K562 (cell line): ENCODE data around the gene DOK3. TPM values are rescaled to one million over a fixed set of nuclear protein-coding genes. Genes with fewer than 3 reads are reported as not detected.

Source experiments
- ATAC-seq: fragments of 200-7000 bp; cut with Tn5 transposase; 3 replicates; pipeline ENCODE4 v1.9.1; 2020; ENCODE audit warnings: moderate library complexity
- BruUV-seq: library from RNA; stranded (reverse); fragments of 400-500 nt; replicated peaks from 2 replicates; lab custom pipeline; 2021; lab: Mats Ljungman, UMichigan
- CTCF ChIA-PET: fragments of 300-600 bp; formaldehyde crosslinking; extraction: SDS; loops from one replicate; lab custom pipeline; 2021; ENCODE audit warnings: low intra/inter-chr PET ratio; lab: Yijun Ruan, JAX
- POLR2A ChIA-PET: fragments of 300-600, 350-650 bp; sonication (Branson Sonifier 250); formaldehyde crosslinking; extraction: SDS; loops from one replicate; lab custom pipeline; 2021; ENCODE audit warnings: antibody characterized with exemption, inconsistent platforms; lab: Yijun Ruan, JAX
- DNase-seq, 4 experiments: peaks; one replicate each; pipeline versions ENCODE4 v3.0.0 to v3.0.0-alpha.2; 2011 to 2018; ENCODE audit warnings: low spot score in 3 of 4, mixed read lengths in 3 of 4; ENCODE audit errors: extremely low read depth in 1 of 4
- FAIRE-seq: peaks from 2 replicates; lab custom pipeline; 2011; peaks lifted over from hg19 to GRCh38; lab: Jason Lieb, UNC
- H2AFZ ChIP-seq: 2 replicates; pipeline ENCODE4 v1.6.0; 2011; ENCODE audit warnings: low read depth, low read length, control low read depth, inconsistent platforms
- H3K27ac ChIP-seq: fragments of 200-600 bp; 3 replicates; pipeline ENCODE4 v1.8.0; 2011; ENCODE audit warnings: low read depth, mild to moderate bottlenecking, control low read depth, inconsistent platforms, low read length, moderate library complexity, mixed read lengths; ENCODE audit errors: extremely low read depth
- H3K27me3 ChIP-seq, 2 experiments: fragments of 300-600 bp in 1 of 2; 2 replicates in 1 of 2; 3 replicates in 1 of 2; pipeline versions ENCODE4 v1.6.0 to v1.8.0; 2011; ENCODE audit warnings: inconsistent platforms in 2 of 2, low read length in 2 of 2, mild to moderate bottlenecking in 1 of 2, mixed read lengths in 1 of 2, moderate library complexity in 1 of 2; ENCODE audit not compliant: control insufficient read depth in 2 of 2, insufficient read depth in 2 of 2
- H3K36me3 ChIP-seq: fragments of 300-600 bp; 3 replicates; pipeline ENCODE4 v1.8.0; 2011; ENCODE audit warnings: mild to moderate bottlenecking, low read length, inconsistent platforms; ENCODE audit not compliant: control insufficient read depth, insufficient read depth
- H3K4me1 ChIP-seq, 2 experiments: fragments of 200-600 bp in 1 of 2; replicated peaks in 1 of 2; 2 replicates in 1 of 2; 3 replicates in 1 of 2; pipeline versions ENCODE4 v1.5.1 to v1.8.0; 2011; ENCODE audit warnings: inconsistent platforms in 2 of 2, low read length in 2 of 2, mild to moderate bottlenecking in 1 of 2, mixed read lengths in 1 of 2, moderate library complexity in 1 of 2; ENCODE audit not compliant: control insufficient read depth in 2 of 2, insufficient read depth in 2 of 2
- H3K4me2 ChIP-seq: 2 replicates; pipeline ENCODE4 v1.6.1; 2011; ENCODE audit warnings: low read length, control low read depth, inconsistent platforms, mixed read lengths; ENCODE audit not compliant: insufficient read depth
- H3K4me3 ChIP-seq: fragments of 200-600 bp; sonication (generic), shearing (Covaris generic); 2 replicates; pipeline ENCODE4 v1.5.1; 2016; ENCODE audit warnings: control low read depth, inconsistent platforms
- H3K79me2 ChIP-seq: fragments of 200-600 bp; 3 replicates; pipeline ENCODE4 v1.8.0; 2011; ENCODE audit warnings: low read length, inconsistent platforms; ENCODE audit not compliant: control insufficient read depth, insufficient read depth
- H3K9ac ChIP-seq, 2 experiments: 2 replicates each; pipeline versions ENCODE4 v1.6.0 to v1.6.1; 2011; ENCODE audit warnings: low read depth in 2 of 2, low read length in 2 of 2, control low read depth in 1 of 2, inconsistent platforms in 1 of 2, mild to moderate bottlenecking in 1 of 2, mixed read lengths in 1 of 2; ENCODE audit not compliant: insufficient read depth in 1 of 2
- H3K9me1 ChIP-seq: one replicate; pipeline ENCODE4 v1.6.0; 2011; ENCODE audit warnings: inconsistent platforms, mild to moderate bottlenecking, low read length, moderate library complexity; ENCODE audit not compliant: control insufficient read depth, insufficient read depth
- H3K9me3 ChIP-seq: replicated peaks from 2 replicates; pipeline ENCODE4 v1.5.1; 2011; ENCODE audit warnings: low read depth, low read length, inconsistent platforms; ENCODE audit not compliant: control insufficient read depth, insufficient read depth
- H4K20me1 ChIP-seq: replicated peaks from 2 replicates; pipeline ENCODE4 v1.6.1; 2011; ENCODE audit warnings: low read length, inconsistent platforms, mixed read lengths; ENCODE audit not compliant: control insufficient read depth, insufficient read depth
- BCOR ChIP-seq: fragments of 450-650 bp; IDR thresholded peaks from 2 replicates; pipeline ENCODE4 v1.6.1; 2016
- LARP7 ChIP-seq: fragments of 450-650 bp; IDR thresholded peaks from 2 replicates; pipeline ENCODE4 v1.6.1; 2016
- POLR2G ChIP-seq: fragments of 200-400 bp; formaldehyde crosslinking; IDR thresholded peaks from 2 replicates; pipeline ENCODE4 v1.6.1; 2017; ENCODE audit warnings: low read depth, mild to moderate bottlenecking, antibody characterized with exemption, low read length, moderate library complexity
- RBM25 ChIP-seq: fragments of 200-400 bp; formaldehyde crosslinking; IDR thresholded peaks from 2 replicates; pipeline ENCODE4 v1.6.1; 2018; ENCODE audit warnings: low read length, low read depth, moderate library complexity; ENCODE audit not compliant: severe bottlenecking
- TRIM28 ChIP-seq: fragments of 450-650 bp; IDR thresholded peaks from 2 replicates; pipeline ENCODE4 v1.6.1; 2017
- ZC3H11A ChIP-seq: IDR thresholded peaks from 2 replicates; pipeline ENCODE4 v1.6.1; 2012; ENCODE audit warnings: low read depth, low read length, improper control_type of control experiment
- WGBS: fragments of 100-300 bp; shearing (Covaris generic); methylation state at CpG from one replicate; pipeline ENCODE4 v1.1.6; 2016; ENCODE audit warnings: low coverage, mixed read lengths; ENCODE audit not compliant: insufficient coverage; ENCODE audit errors: missing lambda C conversion rate; 5-methylcytosine and 5-hydroxymethylcytosine counted together
- in situ Hi-C: fragments of 300-500 bp; cut with MboI; formaldehyde crosslinking; loops from 4 replicates; pipeline ENCODE4 v1.15.0; 2018; ENCODE audit warnings: inconsistent platforms, mixed read lengths
- intact Hi-C: fragments of 100-400 bp; cut with micrococcal nuclease; formaldehyde crosslinking; loops from 2 replicates; pipeline ENCODE4 v1.14.2; 2022
- polyA plus RNA-seq, 8 experiments: library from polyadenylated mRNA; depleted of rRNA in 4 of 8; stranded (reverse) in 5 of 8; unstranded in 3 of 8; fragments of >200 nt; fragmentation: Nextera tagmentation in 2 of 8; fragmentation: Illumina TruSeq in 1 of 8; extraction: Ambion mirVana in 2 of 8; extraction: Trizol in 1 of 8; gene quantifications; 2 replicates each; pipeline versions ENCODE4 v1.2.1 to v1.2.3, GENCODE V29; 2011 to 2014; ENCODE audit warnings: inconsistent platforms in 1 of 8, missing spikeins in 1 of 8
- total RNA-seq, 7 experiments: library from RNA; depleted of rRNA in 6 of 7; stranded (reverse); fragments of >200 nt in 6 of 7; fragmentation: Illumina TruSeq in 2 of 7; extraction: Trizol in 2 of 7; gene quantifications; 2 replicates each; pipeline versions ENCODE4 v1.2.1 to v1.2.3, GENCODE V29; 2011 to 2021; ENCODE audit warnings: low replicate concordance in 1 of 7

The DOK3 gene
- total and polyA plus RNA-seq, 9 of the 15 experiments (the other 6 are each of a cell fraction or from before 2014, with no cell fraction given), result 1.3 to 23.0 (median 8.0) TPM

- BruUV-seq, result no TSS peak
- H3K9ac ChIP-seq, result no peak overlapping the region
- POLR2A ChIA-PET, result interaction anchor here (0.9 to 2.0 kb wide), 4 partner anchors 16 to 30 kb away, joined by 3 to 5 read pairs (median 4); no protein-coding TSS in a partner anchor
Measured at GRCh38 chr5:177524941-177525655, 15.5 kb upstream of the DOK3 start.

GRCh38 chr5:177524539-177524900 is 14.9 kb upstream of the DOK3 start:
- WGBS, result 91% methylated on average over 11 of the region's 12 CpGs
- ATAC-seq, result no peak
- BruUV-seq, result no TSS peak
- Histone ChIP-seq H3K9me1 (no peaks in the 10 kb centered on the region), H3K4me3 (no peak overlapping the region), H4K20me1 (peaks cover 8% of the 10 kb centered on the region), H3K9ac (peak overlapping the region in 1 of 2 experiments; percentile 40; a peak in 1 of 4 replicates), H3K4me1 (peaks cover 10 to 37% of the 10 kb centered on the region in 2 experiments; a peak in 4 of 5 replicates), H2AFZ (no peak overlapping the region), H3K79me2 (peaks cover under 1% of the 10 kb centered on the region; the same call in 1 of the 3 replicates), H3K27ac (no peak overlapping the region), H3K36me3 (peaks cover 87% of the 10 kb centered on the region; the same call in 2 of the 3 replicates), H3K4me2 (no peak overlapping the region), H3K27me3 (no peaks in the 10 kb centered on the region), H3K9me3 (no peaks in the 10 kb centered on the region)
- no peak for FAIRE-seq
- TF ChIP-seq POLR2G, result peak; percentile 26
- no peak for TF ChIP-seq ZC3H11A
- ChIA-PET CTCF (no interaction called here), POLR2A (interaction anchor here (0.9 to 2.0 kb wide), 5 partner anchors 13 to 30 kb away, joined by 3 to 5 read pairs (median 4); no protein-coding TSS in a partner anchor)
- DNase-seq, result no peak
- in situ Hi-C loops (no loop called here), intact Hi-C loops (no loop called here)

More at GRCh38 chr5:177524941-177525655, 15.5 kb upstream of the DOK3 start:
- no peak overlapping the region for H3K4me3 ChIP-seq
- no peak for FAIRE-seq
- ATAC-seq, result no peak
- CTCF ChIA-PET, result no interaction called here
- H4K20me1 ChIP-seq, result peaks cover 14% of the 10 kb centered on the region
- in situ Hi-C loops, result no loop called here
- no peak overlapping the region for H3K27ac ChIP-seq
- 90% methylated on average over 9 of the region's 10 CpGs for WGBS
- H3K79me2 ChIP-seq, result no peaks in the 10 kb centered on the region
- no peak overlapping the region for H3K4me2 ChIP-seq
- no peaks in the 10 kb centered on the region for H3K27me3 ChIP-seq
- H2AFZ ChIP-seq, result no peak overlapping the region
- H3K36me3 ChIP-seq, result peaks cover 87% of the 10 kb centered on the region; the same call in 2 of the 3 replicates
- peaks cover 3% of the 10 kb centered on the region for H3K9me1 ChIP-seq
- no peak for DNase-seq
- intact Hi-C loops, result no loop called here
- peaks cover 16 to 37% of the 10 kb centered on the region in 2 experiments for H3K4me1 ChIP-seq
- peak; percentile 50 for TF ChIP-seq RBM25
- TF ChIP-seq LARP7, result no peak
- TF ChIP-seq BCOR, result peak; percentile 24; the same call in 1 of the 2 replicates
- no peak for TF ChIP-seq TRIM28
- H3K9me3 ChIP-seq, result no peaks in the 10 kb centered on the region
